ENCODE measurements around the gene CAPS.

CAPS gene

DNA sequence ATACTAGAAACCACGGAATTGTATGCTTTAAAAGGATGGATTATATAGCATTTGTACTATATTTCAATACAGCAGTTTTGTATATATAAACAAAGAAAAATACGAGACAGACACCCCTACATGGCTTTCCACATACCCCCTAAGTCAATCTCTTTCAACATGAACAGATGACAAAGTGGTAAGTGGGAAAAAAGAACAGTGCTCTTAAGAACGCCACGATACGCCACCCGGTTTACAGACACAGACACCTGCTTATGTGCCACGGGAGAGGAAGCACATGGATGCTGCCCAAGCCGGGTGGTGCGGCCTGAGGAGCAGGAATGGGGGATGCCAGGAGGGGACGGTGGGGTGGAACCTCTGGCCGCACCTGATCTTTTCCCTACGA is 8.1 kb downstream of the CAPS start:
- H3K36me3 Mint-ChIP-seq (ENCODE audit: insufficient read depth): peaks cover 46% of the 10 kb centered on the region
- no peaks in the 10 kb centered on the region for H3K9me3 Mint-ChIP-seq
- ATAC-seq (replicated peaks; ENCODE audit: extremely low read depth, poor library complexity, severe bottlenecking) (no peak), DNase-seq (ENCODE audit: low spot score in 2 of 2) (no peak)
- H3K4me3 Mint-ChIP-seq: no peak overlapping the region
- no peak overlapping the region for H3K27ac Mint-ChIP-seq (ENCODE audit: low read depth)
- H3K4me1 Mint-ChIP-seq: no peaks in the 10 kb centered on the region
- H3K27me3 Mint-ChIP-seq: no peaks in the 10 kb centered on the region

DNA sequence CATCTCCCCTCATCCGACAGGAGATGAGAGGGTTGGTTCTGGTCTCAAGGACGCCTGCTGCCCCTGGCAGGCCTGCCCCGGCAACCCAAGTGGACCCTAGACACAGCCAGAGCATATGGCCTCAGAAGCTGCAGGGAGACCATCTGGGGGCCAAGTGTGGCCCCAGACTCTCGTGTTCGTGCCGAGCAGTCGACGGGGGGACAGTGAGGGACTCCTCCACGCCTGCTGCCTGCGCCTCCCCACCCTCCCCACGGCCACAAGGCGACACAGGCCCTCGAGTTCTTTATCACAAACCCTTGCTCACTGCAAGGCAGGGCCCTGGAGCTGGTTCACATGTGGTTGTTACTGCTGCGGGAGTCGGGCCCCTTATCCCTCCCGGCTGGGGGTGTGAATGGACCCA is 9.3 kb downstream of the CAPS start:
- Mint-ChIP-seq H3K4me1 (no peaks in the 10 kb centered on the region), H3K27me3 (no peaks in the 10 kb centered on the region), H3K9me3 (no peaks in the 10 kb centered on the region), H3K36me3 (ENCODE audit: insufficient read depth) (peaks cover 53% of the 10 kb centered on the region), H3K4me3 (no peak overlapping the region), H3K27ac (ENCODE audit: low read depth) (no peak overlapping the region)
- ATAC-seq (replicated peaks; ENCODE audit: extremely low read depth, poor library complexity, severe bottlenecking) (no peak), DNase-seq (ENCODE audit: low spot score in 2 of 2) (no peak)

GRCh38 chr19:5925830-5926427 is 11.9 kb downstream of the CAPS start:
- no peak for DNase-seq (ENCODE audit: low spot score in 2 of 2)
- Mint-ChIP-seq H3K27ac (ENCODE audit: low read depth) (no peak overlapping the region), H3K36me3 (ENCODE audit: insufficient read depth) (peaks cover 38% of the 10 kb centered on the region), H3K4me3 (no peak overlapping the region), H3K27me3 (no peaks in the 10 kb centered on the region), H3K9me3 (no peaks in the 10 kb centered on the region), H3K4me1 (no peaks in the 10 kb centered on the region)
- no peak for ATAC-seq (replicated peaks; ENCODE audit: extremely low read depth, poor library complexity, severe bottlenecking)

- Mint-ChIP-seq H3K27me3 (no peaks in the 10 kb centered on the region), H3K4me3 (no peak overlapping the region), H3K9me3 (no peaks in the 10 kb centered on the region), H3K27ac (ENCODE audit: low read depth) (no peak overlapping the region), H3K36me3 (ENCODE audit: insufficient read depth) (peaks cover 40% of the 10 kb centered on the region), H3K4me1 (no peaks in the 10 kb centered on the region)
- ATAC-seq (replicated peaks; ENCODE audit: extremely low read depth, poor library complexity, severe bottlenecking) (no peak), DNase-seq (ENCODE audit: low spot score in 2 of 2) (no peak)
Measured at GRCh38 chr19:5926641-5927440, 12.8 kb downstream of the CAPS start.

- no peaks in the 10 kb centered on the region for H3K27me3 Mint-ChIP-seq
- no peaks in the 10 kb centered on the region for H3K4me1 Mint-ChIP-seq
- no peak overlapping the region for H3K4me3 Mint-ChIP-seq
- H3K9me3 Mint-ChIP-seq: no peaks in the 10 kb centered on the region
- no peak for ATAC-seq (replicated peaks; ENCODE audit: extremely low read depth, poor library complexity, severe bottlenecking)
- no peak overlapping the region for H3K27ac Mint-ChIP-seq (ENCODE audit: low read depth)
- H3K36me3 Mint-ChIP-seq (ENCODE audit: insufficient read depth): peaks cover 39% of the 10 kb centered on the region
- no peak for DNase-seq (ENCODE audit: low spot score in 2 of 2)
Measured at GRCh38 chr19:5927441-5927821, 13.4 kb downstream of the CAPS start.

- no peak overlapping the region for H3K27ac Mint-ChIP-seq (ENCODE audit: low read depth)
- no peaks in the 10 kb centered on the region for H3K27me3 Mint-ChIP-seq
- no peaks in the 10 kb centered on the region for H3K4me1 Mint-ChIP-seq
- DNase-seq (ENCODE audit: low spot score in 2 of 2): no peak
- peaks cover 27% of the 10 kb centered on the region for H3K36me3 Mint-ChIP-seq (ENCODE audit: insufficient read depth)
- no peaks in the 10 kb centered on the region for H3K9me3 Mint-ChIP-seq
- no peak for ATAC-seq (replicated peaks; ENCODE audit: extremely low read depth, poor library complexity, severe bottlenecking)
- H3K4me3 Mint-ChIP-seq: no peak overlapping the region
Measured at GRCh38 chr19:5929179-5929578, 15.1 kb downstream of the CAPS start.

DNA sequence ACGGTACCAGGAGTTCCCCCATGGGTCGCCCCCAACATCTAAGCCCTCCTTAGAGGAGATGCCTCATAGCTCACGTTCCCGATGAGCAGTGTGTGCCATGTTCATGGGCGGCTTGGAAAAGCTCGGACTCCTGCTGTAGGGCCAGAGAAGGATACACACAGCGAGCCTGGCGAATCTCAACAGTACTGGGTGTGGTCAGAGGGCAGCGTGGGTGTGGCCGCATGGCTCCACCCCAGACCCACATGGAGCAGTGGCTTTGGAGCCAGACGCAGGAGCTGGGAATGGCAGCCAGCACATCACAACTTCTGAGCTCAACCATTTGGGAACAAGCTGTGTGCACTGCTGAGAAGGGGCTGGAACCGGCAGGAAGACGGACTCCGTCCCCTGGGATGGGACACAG is 15.6 kb downstream of the CAPS start:
- no peaks in the 10 kb centered on the region for H3K9me3 Mint-ChIP-seq
- H3K27ac Mint-ChIP-seq (ENCODE audit: low read depth): no peak overlapping the region
- H3K4me3 Mint-ChIP-seq: no peak overlapping the region
- ATAC-seq (replicated peaks; ENCODE audit: extremely low read depth, poor library complexity, severe bottlenecking): no peak
- no peaks in the 10 kb centered on the region for H3K27me3 Mint-ChIP-seq
- DNase-seq (ENCODE audit: low spot score in 2 of 2): no peak
- peaks cover 27% of the 10 kb centered on the region for H3K36me3 Mint-ChIP-seq (ENCODE audit: insufficient read depth)
- peaks cover 3% of the 10 kb centered on the region for H3K4me1 Mint-ChIP-seq

DNA sequence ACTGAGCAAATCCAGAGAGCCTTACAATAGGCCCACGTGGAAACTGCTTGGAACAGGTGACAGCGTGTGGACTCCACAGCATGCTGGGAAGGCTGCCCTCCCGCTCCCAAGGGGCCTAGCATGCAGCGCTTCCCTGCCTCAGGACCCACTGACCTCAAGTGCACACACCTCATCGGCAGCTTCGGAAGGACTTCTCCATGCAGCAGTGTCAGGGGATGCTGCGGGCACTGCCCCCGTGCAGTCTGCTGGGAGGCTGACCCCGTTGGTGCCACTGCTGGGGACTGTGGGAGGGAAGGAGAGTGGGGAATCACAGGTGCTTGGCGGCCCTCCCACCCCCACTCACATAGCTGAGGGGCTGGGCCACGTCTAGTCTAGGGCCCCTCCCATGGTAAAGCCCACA is 17.2 kb downstream of the CAPS start:
- no peak for ATAC-seq (replicated peaks; ENCODE audit: extremely low read depth, poor library complexity, severe bottlenecking)
- no peaks in the 10 kb centered on the region for H3K27me3 Mint-ChIP-seq
- H3K36me3 Mint-ChIP-seq (ENCODE audit: insufficient read depth): peaks cover 29% of the 10 kb centered on the region
- DNase-seq (ENCODE audit: low spot score in 2 of 2): no peak
- H3K9me3 Mint-ChIP-seq: no peaks in the 10 kb centered on the region
- peaks cover 14% of the 10 kb centered on the region for H3K4me1 Mint-ChIP-seq
- no peak overlapping the region for H3K4me3 Mint-ChIP-seq
- H3K27ac Mint-ChIP-seq (ENCODE audit: low read depth): no peak overlapping the region

DNA sequence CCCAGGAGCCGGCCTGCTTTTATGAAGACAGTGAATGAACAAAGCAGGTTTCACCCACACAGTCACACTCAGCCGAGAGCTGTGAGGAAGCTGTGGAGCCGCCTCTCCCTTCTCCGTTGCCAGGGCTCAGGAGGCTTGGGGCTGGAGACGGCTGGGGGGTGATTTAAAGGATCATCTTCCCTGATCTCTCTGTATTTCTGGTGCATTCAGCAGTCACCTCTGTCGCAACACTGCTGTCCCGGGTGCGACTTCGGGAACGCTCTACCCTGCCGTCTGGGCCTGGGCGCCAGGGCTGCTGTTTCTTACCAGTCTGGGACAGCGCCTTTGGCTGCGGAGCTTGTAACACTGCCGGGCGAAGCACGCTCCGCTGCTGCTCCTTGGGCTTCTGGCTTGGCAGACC is 18.1 kb downstream of the CAPS start:
- no peak overlapping the region for H3K27ac Mint-ChIP-seq (ENCODE audit: low read depth)
- peaks cover 31% of the 10 kb centered on the region for H3K36me3 Mint-ChIP-seq (ENCODE audit: insufficient read depth)
- peaks cover 14% of the 10 kb centered on the region for H3K4me1 Mint-ChIP-seq

DNA sequence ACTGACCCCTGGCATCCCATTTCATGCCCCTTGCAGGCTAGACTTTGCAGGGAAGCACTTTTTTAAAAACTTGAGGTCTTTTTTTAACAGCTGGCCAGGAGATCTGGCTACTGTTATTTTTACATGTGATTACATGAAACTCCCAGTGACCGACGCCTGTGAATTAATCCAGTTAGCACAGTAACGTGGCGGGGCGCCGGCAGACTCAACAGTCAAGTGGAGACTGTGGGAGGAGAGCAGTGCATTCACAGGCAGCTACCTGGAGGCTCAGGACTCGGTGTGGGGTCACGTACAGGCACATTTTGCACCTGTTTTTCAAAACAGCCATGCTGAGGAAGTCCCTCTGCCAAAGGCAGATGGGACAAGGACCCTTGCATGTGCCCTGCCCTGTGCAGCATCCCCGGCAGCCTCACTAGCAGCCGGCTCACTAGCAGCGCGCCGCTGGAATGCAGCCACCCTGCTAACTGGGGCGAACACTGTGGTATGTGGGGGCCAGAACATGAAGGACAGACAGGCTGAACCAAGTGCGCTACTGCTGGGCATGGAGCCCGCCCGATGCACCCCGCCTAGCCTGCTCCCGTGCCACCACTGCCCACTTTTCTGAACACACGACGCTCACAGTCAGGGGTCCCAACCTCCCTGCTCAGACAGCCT is 18.7 kb downstream of the CAPS start:
- H3K9me3 Mint-ChIP-seq: no peaks in the 10 kb centered on the region
- ATAC-seq (replicated peaks; ENCODE audit: extremely low read depth, poor library complexity, severe bottlenecking) (no peak), DNase-seq (ENCODE audit: low spot score in 2 of 2) (no peak)
- peaks cover 27% of the 10 kb centered on the region for H3K36me3 Mint-ChIP-seq (ENCODE audit: insufficient read depth)
- H3K4me3 Mint-ChIP-seq: no peak overlapping the region
- H3K4me1 Mint-ChIP-seq: peaks cover 19% of the 10 kb centered on the region
- no peak overlapping the region for H3K27ac Mint-ChIP-seq (ENCODE audit: low read depth)
- H3K27me3 Mint-ChIP-seq: no peaks in the 10 kb centered on the region

More for the DNA sequence above, 18.1 kb downstream of the CAPS start:
- Mint-ChIP-seq H3K27me3 (no peaks in the 10 kb centered on the region), H3K9me3 (no peaks in the 10 kb centered on the region), H3K4me3 (no peak overlapping the region)
- DNase-seq (ENCODE audit: low spot score in 2 of 2): no peak
- no peak for ATAC-seq (replicated peaks; ENCODE audit: extremely low read depth, poor library complexity, severe bottlenecking)

GRCh38 chr19:5933391-5934068 is 19.5 kb downstream of the CAPS start:
- no peak overlapping the region for H3K27ac Mint-ChIP-seq (ENCODE audit: low read depth)
- peaks cover 25% of the 10 kb centered on the region for H3K36me3 Mint-ChIP-seq (ENCODE audit: insufficient read depth)
- H3K27me3 Mint-ChIP-seq: no peaks in the 10 kb centered on the region

GRCh38 chr19:5934069-5934401 is 20.0 kb downstream of the CAPS start:
- no peaks in the 10 kb centered on the region for H3K27me3 Mint-ChIP-seq
- no peak overlapping the region for H3K27ac Mint-ChIP-seq (ENCODE audit: low read depth)
- no peaks in the 10 kb centered on the region for H3K9me3 Mint-ChIP-seq
- H3K4me3 Mint-ChIP-seq: no peak overlapping the region
- ATAC-seq (replicated peaks; ENCODE audit: extremely low read depth, poor library complexity, severe bottlenecking): no peak
- peaks cover 25% of the 10 kb centered on the region for H3K36me3 Mint-ChIP-seq (ENCODE audit: insufficient read depth)
- DNase-seq (ENCODE audit: low spot score in 2 of 2): no peak
- peaks cover 19% of the 10 kb centered on the region for H3K4me1 Mint-ChIP-seq

More at GRCh38 chr19:5933391-5934068, 19.5 kb downstream of the CAPS start:
- peaks cover 19% of the 10 kb centered on the region for H3K4me1 Mint-ChIP-seq
- DNase-seq (ENCODE audit: low spot score in 2 of 2) (no peak), ATAC-seq (replicated peaks; ENCODE audit: extremely low read depth, poor library complexity, severe bottlenecking) (no peak)
- no peak overlapping the region for H3K4me3 Mint-ChIP-seq
- H3K9me3 Mint-ChIP-seq: no peaks in the 10 kb centered on the region

Measured in central memory CD8-positive, alpha-beta T cell (primary cell).